ENCODE measurements around the gene NPAS1.
"Not testable (repeated sequence)": the region's sequence is repeated elsewhere in the genome, so short reads cannot be mapped to it uniquely, and the experiment has no call there.

NPAS1 gene

GRCh38 chr19:47045867-47046470 lies 26.3 kb downstream of the NPAS1 start:
- TF ChIP-seq CTCF (IDR thresholded peaks at IDR 0.05; ENCODE audit: low read length, missing control alignments): no peak
- DNase-seq (ENCODE audit: low read depth): no peak
- no peak overlapping the region for H3K4me3 ChIP-seq (replicated peaks; ENCODE audit: low read depth, low read length)

DNA sequence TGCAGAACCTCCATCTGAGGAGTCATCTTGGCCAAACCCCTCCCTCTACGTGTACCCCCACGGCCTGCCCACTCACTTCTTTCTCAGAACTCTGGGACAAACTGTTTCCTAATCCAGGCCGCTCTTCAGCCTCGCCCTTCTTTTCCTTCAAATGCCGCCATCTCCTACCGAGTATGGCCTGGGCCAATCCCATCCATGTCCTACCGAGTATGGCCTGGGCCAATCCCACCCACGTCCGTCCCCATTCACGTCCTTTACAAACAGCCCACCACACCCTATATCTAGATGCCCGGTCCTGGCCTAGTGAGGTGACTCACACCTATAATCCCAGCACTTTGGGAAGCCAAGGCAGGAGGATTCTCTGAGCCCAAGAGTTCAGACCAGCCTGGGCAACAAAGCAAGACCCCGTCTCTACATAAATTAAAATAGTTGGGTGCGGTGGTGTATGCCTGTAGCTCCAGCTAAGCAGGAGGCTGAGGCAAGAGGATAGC lies 27.7 kb downstream of the NPAS1 start:
- TF ChIP-seq CTCF (IDR thresholded peaks at IDR 0.05; ENCODE audit: low read length, missing control alignments): no peak
- no peak for DNase-seq (ENCODE audit: low read depth)
- H3K4me3 ChIP-seq (replicated peaks; ENCODE audit: low read depth, low read length): peak overlapping the region; percentile 73

GRCh38 chr19:47047763-47048405 lies 28.2 kb downstream of the NPAS1 start:
- TF ChIP-seq CTCF (IDR thresholded peaks at IDR 0.05; ENCODE audit: low read length, missing control alignments): no peak
- peak overlapping the region; percentile 73 for H3K4me3 ChIP-seq (replicated peaks; ENCODE audit: low read depth, low read length)
- DNase-seq (ENCODE audit: low read depth): peak; percentile 94

DNA sequence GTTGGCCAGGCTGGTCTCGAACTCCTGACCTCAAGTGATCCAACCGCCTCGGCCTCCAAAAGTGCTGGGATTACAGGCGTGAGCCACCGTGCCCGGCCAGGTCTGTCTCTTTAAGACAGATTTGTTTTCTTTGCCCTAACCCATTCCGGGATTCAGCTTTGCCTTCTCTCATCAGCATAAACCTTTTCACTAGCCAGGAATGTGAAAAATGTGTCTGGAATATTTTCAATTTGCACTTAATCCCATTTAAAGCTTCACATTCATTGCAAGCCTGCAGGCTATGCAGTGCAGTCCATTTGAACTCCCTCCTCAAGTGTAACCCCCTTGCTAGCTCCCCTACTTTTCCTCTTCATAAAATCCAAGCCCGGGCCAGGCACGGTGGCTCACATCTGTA lies 29.7 kb downstream of the NPAS1 start:
- TF ChIP-seq CTCF (IDR thresholded peaks at IDR 0.05; ENCODE audit: low read length, missing control alignments): no peak
- DNase-seq (ENCODE audit: low read depth): peak; percentile 25
- no peak overlapping the region for H3K4me3 ChIP-seq (replicated peaks; ENCODE audit: low read depth, low read length)

DNA sequence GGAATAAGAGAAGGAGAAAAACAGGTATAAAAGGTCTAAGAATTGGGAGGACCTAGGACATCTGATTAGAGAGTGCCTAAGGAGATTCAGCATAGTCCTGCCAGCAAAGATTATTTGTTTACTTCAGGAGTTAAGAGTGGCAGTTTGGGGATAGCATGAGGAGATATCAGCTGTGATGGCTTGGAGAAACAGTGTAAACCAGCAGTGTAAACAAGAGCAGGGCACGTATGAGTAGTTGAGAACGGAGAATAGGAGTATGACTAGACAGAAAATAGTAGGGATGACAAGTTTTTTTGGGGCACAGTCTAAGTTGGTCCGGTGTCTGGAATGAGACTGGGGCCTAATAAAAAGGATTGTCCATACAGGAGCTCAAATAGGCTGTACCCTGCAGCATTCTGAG lies 30.9 kb downstream of the NPAS1 start:
- DNase-seq (ENCODE audit: low read depth); H3K4me3 ChIP-seq (replicated peaks; ENCODE audit: low read depth, low read length): not testable (repeated sequence)

- TF ChIP-seq CTCF (IDR thresholded peaks at IDR 0.05; ENCODE audit: low read length, missing control alignments): no peak
- DNase-seq (ENCODE audit: low read depth): no peak
- H3K4me3 ChIP-seq (replicated peaks; ENCODE audit: low read depth, low read length): no peak overlapping the region
Measured at GRCh38 chr19:47056411-47056810, 36.8 kb downstream of the NPAS1 start.

DNA sequence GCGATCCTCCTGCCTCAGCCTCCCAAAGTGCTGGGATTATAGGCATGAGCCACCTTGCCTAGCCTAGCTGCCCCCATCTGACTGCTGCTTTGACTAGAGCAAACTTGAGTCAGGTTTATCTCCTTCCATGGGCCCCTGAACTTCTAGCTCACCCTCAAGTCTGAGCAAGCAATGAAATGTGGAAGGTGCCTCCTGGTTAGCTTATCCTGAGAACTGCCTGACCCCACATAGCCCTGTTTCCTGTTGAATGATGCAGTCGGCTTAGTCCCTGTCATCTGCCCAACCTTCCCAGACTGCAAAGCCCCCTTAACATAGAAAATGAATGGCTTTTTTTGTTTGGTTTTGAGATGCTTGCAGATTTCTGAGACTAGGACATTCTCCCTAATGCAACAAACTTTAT lies 37.7 kb downstream of the NPAS1 start:
- no peak for TF ChIP-seq CTCF (IDR thresholded peaks at IDR 0.05; ENCODE audit: low read length, missing control alignments)
- peak; percentile 29 for DNase-seq (ENCODE audit: low read depth)
- H3K4me3 ChIP-seq (replicated peaks; ENCODE audit: low read depth, low read length): no peak overlapping the region

All from fibroblast of pulmonary artery (primary cell).